ENCODE data around the gene SORBS2. TPM values are rescaled to one million over a fixed set of nuclear protein-coding genes. Genes with fewer than 3 reads are reported as not detected.

SORBS2 gene
- total and polyA plus RNA-seq, 2 donors (not counting 3 experiments of a cell fraction or from before 2014, with no cell fraction given), result 69.8 to 82.5 TPM

- Histone ChIP-seq H3K36me3 (ENCODE audit: control insufficient read depth in 2 of 2, extremely low read depth in 1 of 2, insufficient read depth in 2 of 2, low read length in 2 of 2) (no peaks in the 10 kb centered on the region), H3K9me1 (replicated peaks; ENCODE audit: control insufficient read depth, extremely low read depth, insufficient read depth, low read length) (no peaks in the 10 kb centered on the region), H3K79me2 (ENCODE audit: control insufficient read depth, insufficient read depth, low read length) (no peaks in the 10 kb centered on the region), H3K4me1 (ENCODE audit: control insufficient read depth, extremely low read depth, insufficient read depth, low read length) (peaks cover 36% of the 10 kb centered on the region), H3K27ac (ENCODE audit: insufficient read depth, low read depth, low read length) (peak overlapping the region; percentile 77), H2AFZ (ENCODE audit: low read depth, low read length) (peak overlapping the region; percentile 76), H4K20me1 (replicated peaks; ENCODE audit: control insufficient read depth, extremely low read depth, insufficient read depth, low read length) (no peaks in the 10 kb centered on the region), H3K4me2 (ENCODE audit: insufficient read depth, low read length) (peak overlapping the region; percentile 40), H3K27me3 (ENCODE audit: control insufficient read depth in 2 of 2, insufficient read depth in 2 of 2, low read length in 2 of 2) (no peaks in the 10 kb centered on the region), H3K9me3 (replicated peaks; ENCODE audit: control insufficient read depth, insufficient read depth, low read length) (no peaks in the 10 kb centered on the region), H3K9ac (replicated peaks; ENCODE audit: extremely low read depth, insufficient read depth, low read length) (peak overlapping the region; percentile 77), H3K4me3 (replicated peaks in 1 of 3; ENCODE audit: insufficient read depth in 1 of 3, low read depth in 1 of 3, low read length in 3 of 3) (no peak overlapping the region)
- dilution Hi-C loops (cut with MboI; ENCODE audit: extremely low pct_ligation_motif_present, low sequenced_read_pairs) (no loop called here), intact Hi-C loops (cut with micrococcal nuclease) (loop anchor here (1.0 to 10.0 kb wide), 6 partner anchors 47 to 635 kb away; partner anchors contain the start of genes CFAP97 and SNX25)
- POLR2A ChIA-PET, result no interaction called here
- FAIRE-seq, result no peak
- TF ChIP-seq JUN (IDR thresholded peaks at IDR 0.05; ENCODE audit: borderline replicate concordance, insufficient read depth, insufficient read length, low read depth) (no peak), POLR2A (IDR thresholded peaks at IDR 0.05; ENCODE audit: low read depth, low read length) (no peak), POLR2AphosphoS5 (IDR thresholded peaks at IDR 0.05; ENCODE audit: insufficient read depth, low read depth, low read length) (no peak), MYC (IDR thresholded peaks at IDR 0.05; ENCODE audit: low read depth, low read length) (no peak), MAX (IDR thresholded peaks at IDR 0.05; ENCODE audit: insufficient read depth, insufficient read length) (no peak), EZH2 (IDR thresholded peaks at IDR 0.05; ENCODE audit: borderline replicate concordance, low read depth, low read length, severe bottlenecking) (no peak), FOS (IDR thresholded peaks at IDR 0.05; ENCODE audit: borderline replicate concordance, insufficient read depth, low read length) (no peak)
- BruUV-seq (replicated peaks), result no TSS peak
- CTCF ChIA-PET, result interaction anchor here (1.4 to 1.8 kb wide), 5 partner anchors 9 to 199 kb away, joined by 3 to 6 read pairs (median 4); no protein-coding TSS in a partner anchor
- no peak for DNase-seq (ENCODE audit: low read depth, low spot score)
Observed at GRCh38 chr4:185839770-185840169, 27.8 kb upstream of the SORBS2 start.

DNA sequence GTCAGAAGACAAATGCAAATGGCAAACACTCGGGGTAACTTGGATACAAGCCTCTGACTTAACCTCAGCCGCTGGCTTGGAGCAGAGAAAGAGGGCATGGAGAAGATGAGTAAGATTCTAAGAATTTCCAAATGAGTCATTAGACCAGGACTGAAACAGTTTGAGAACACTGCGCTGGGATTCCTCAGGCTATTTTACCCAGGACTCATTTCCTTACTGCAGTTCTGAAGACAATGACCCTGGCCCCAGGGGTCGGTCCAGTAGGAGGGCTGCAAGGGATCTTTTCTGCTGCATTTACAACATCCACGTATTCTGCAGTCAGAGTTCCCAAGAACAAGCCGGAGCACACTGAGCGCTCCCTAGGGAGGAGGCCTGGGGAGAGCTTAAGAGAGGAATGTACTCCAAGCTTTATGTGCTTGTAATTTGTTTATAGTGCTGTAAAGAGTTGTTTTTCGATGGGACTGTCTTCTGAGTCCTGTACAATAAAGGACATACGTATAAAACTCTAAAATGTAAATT, 27.3 kb upstream of the SORBS2 start:
- Histone ChIP-seq H2AFZ (ENCODE audit: low read depth, low read length) (peak overlapping the region; percentile 70), H3K4me2 (ENCODE audit: insufficient read depth, low read length) (peak overlapping the region; percentile 40), H4K20me1 (replicated peaks; ENCODE audit: control insufficient read depth, extremely low read depth, insufficient read depth, low read length) (no peaks in the 10 kb centered on the region), H3K27ac (ENCODE audit: insufficient read depth, low read depth, low read length) (peak overlapping the region; percentile 77), H3K79me2 (ENCODE audit: control insufficient read depth, insufficient read depth, low read length) (no peaks in the 10 kb centered on the region), H3K9me1 (replicated peaks; ENCODE audit: control insufficient read depth, extremely low read depth, insufficient read depth, low read length) (no peaks in the 10 kb centered on the region), H3K4me3 (replicated peaks in 1 of 3; ENCODE audit: insufficient read depth in 1 of 3, low read depth in 1 of 3, low read length in 3 of 3) (no peak overlapping the region), H3K4me1 (ENCODE audit: control insufficient read depth, extremely low read depth, insufficient read depth, low read length) (peaks cover 36% of the 10 kb centered on the region), H3K36me3 (ENCODE audit: control insufficient read depth in 2 of 2, extremely low read depth in 1 of 2, insufficient read depth in 2 of 2, low read length in 2 of 2) (no peaks in the 10 kb centered on the region), H3K27me3 (ENCODE audit: control insufficient read depth in 2 of 2, insufficient read depth in 2 of 2, low read length in 2 of 2) (no peaks in the 10 kb centered on the region), H3K9ac (replicated peaks; ENCODE audit: extremely low read depth, insufficient read depth, low read length) (peak overlapping the region; percentile 77), H3K9me3 (replicated peaks; ENCODE audit: control insufficient read depth, insufficient read depth, low read length) (no peaks in the 10 kb centered on the region)
- CTCF ChIA-PET, result interaction anchor here (1.4 to 1.8 kb wide), 5 partner anchors 9 to 199 kb away, joined by 3 to 6 read pairs (median 4); no protein-coding TSS in a partner anchor
- FAIRE-seq, result peak; percentile 96
- DNase-seq (ENCODE audit: low read depth, low spot score), result peak; percentile 95
- no TSS peak for BruUV-seq (replicated peaks)
- TF ChIP-seq JUN (IDR thresholded peaks at IDR 0.05; ENCODE audit: borderline replicate concordance, insufficient read depth, insufficient read length, low read depth) (peak; percentile 99), MYC (IDR thresholded peaks at IDR 0.05; ENCODE audit: low read depth, low read length) (no peak), POLR2A (IDR thresholded peaks at IDR 0.05; ENCODE audit: low read depth, low read length) (no peak), POLR2AphosphoS5 (IDR thresholded peaks at IDR 0.05; ENCODE audit: insufficient read depth, low read depth, low read length) (peak; percentile 66), MAX (IDR thresholded peaks at IDR 0.05; ENCODE audit: insufficient read depth, insufficient read length) (no peak), EZH2 (IDR thresholded peaks at IDR 0.05; ENCODE audit: borderline replicate concordance, low read depth, low read length, severe bottlenecking) (no peak), FOS (IDR thresholded peaks at IDR 0.05; ENCODE audit: borderline replicate concordance, insufficient read depth, low read length) (peak; percentile 100), GATA2 (IDR thresholded peaks at IDR 0.05; ENCODE audit: insufficient read depth, insufficient read length, low read depth, low read length) (peak; percentile 40)
- TF ChIP-seq, protein P1, sequence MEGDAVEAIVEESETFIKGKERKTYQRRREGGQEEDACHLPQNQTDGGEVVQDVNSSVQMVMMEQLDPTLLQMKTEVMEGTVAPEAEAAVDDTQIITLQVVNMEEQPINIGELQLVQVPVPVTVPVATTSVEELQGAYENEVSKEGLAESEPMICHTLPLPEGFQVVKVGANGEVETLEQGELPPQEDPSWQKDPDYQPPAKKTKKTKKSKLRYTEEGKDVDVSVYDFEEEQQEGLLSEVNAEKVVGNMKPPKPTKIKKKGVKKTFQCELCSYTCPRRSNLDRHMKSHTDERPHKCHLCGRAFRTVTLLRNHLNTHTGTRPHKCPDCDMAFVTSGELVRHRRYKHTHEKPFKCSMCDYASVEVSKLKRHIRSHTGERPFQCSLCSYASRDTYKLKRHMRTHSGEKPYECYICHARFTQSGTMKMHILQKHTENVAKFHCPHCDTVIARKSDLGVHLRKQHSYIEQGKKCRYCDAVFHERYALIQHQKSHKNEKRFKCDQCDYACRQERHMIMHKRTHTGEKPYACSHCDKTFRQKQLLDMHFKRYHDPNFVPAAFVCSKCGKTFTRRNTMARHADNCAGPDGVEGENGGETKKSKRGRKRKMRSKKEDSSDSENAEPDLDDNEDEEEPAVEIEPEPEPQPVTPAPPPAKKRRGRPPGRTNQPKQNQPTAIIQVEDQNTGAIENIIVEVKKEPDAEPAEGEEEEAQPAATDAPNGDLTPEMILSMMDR (IDR thresholded peaks at IDR 0.05; ENCODE audit: extremely low read depth in 1 of 2, insufficient read depth in 1 of 2, low read depth in 1 of 2, low read length in 2 of 2), result no peak
- intact Hi-C loops (cut with micrococcal nuclease), result loop anchor here (1.0 to 10.0 kb wide), 6 partner anchors 47 to 634 kb away; partner anchors contain the start of genes CFAP97 and SNX25
- POLR2A ChIA-PET, result no interaction called here
- dilution Hi-C loops (cut with MboI; ENCODE audit: extremely low pct_ligation_motif_present, low sequenced_read_pairs), result no loop called here

All from endothelial cell of umbilical vein (primary cell).